Neutrophil (primary cell): ENCODE data around the gene GFI1.
A peak's percentile ranks its signal among the peaks of the same experiment; 100 is the strongest.

Source experiments
- H3K27ac ChIP-seq: fragments of 200-600 bp; sonication (generic); 2 replicates; pipeline ENCODE4 v1.5.1; 2016; ENCODE audit warnings: mild to moderate bottlenecking, moderate library complexity
- H3K27me3 ChIP-seq: fragments of 200-600 bp; sonication (generic); 2 replicates; pipeline ENCODE4 v1.6.0; 2016; ENCODE audit warnings: mild to moderate bottlenecking
- H3K36me3 ChIP-seq: fragments of 200-600 bp; sonication (generic); 2 replicates; pipeline ENCODE4 v1.5.1; 2017
- H3K4me1 ChIP-seq, 2 experiments: fragments of 200-600 bp in 1 of 2; sonication (generic) in 1 of 2; 1 replicate in 1 of 2; 2 replicates in 1 of 2; pipeline versions ENCODE4 v1.5.1 to v1.6.1; 2013 to 2016; ENCODE audit warnings: low read depth in 1 of 2, low read length in 1 of 2, mild to moderate bottlenecking in 1 of 2, moderate library complexity in 1 of 2; ENCODE audit not compliant: control insufficient read depth in 1 of 2, insufficient read depth in 1 of 2
- H3K4me3 ChIP-seq, 2 experiments: fragments of 200-600 bp in 1 of 2; sonication (generic) in 1 of 2; 1 replicate in 1 of 2; 2 replicates in 1 of 2; pipeline ENCODE4 v1.5.1; 2013 to 2016; ENCODE audit warnings: low read depth in 1 of 2, low read length in 1 of 2, mild to moderate bottlenecking in 1 of 2, moderate library complexity in 1 of 2
- H3K9me3 ChIP-seq: fragments of 200-600 bp; sonication (generic); 2 replicates; pipeline ENCODE4 v1.5.1; 2016
- CTCF ChIP-seq: fragments of 200-600 bp; sonication (generic); IDR thresholded peaks from 2 replicates; pipeline ENCODE4 v1.5.1; 2016; ENCODE audit warnings: antibody characterized with exemption

The GFI1 gene

GRCh38 chr1:92478393-92478792 is 8.3 kb downstream of the GFI1 start:
- Histone ChIP-seq H3K4me1 (peaks cover 44 to 54% of the 10 kb centered on the region in 2 experiments), H3K9me3 (no peaks in the 10 kb centered on the region), H3K27ac (peak overlapping the region; percentile 65), H3K4me3 (no peak overlapping the region), H3K27me3 (no peaks in the 10 kb centered on the region), H3K36me3 (no peaks in the 10 kb centered on the region)
- no peak for TF ChIP-seq CTCF

DNA sequence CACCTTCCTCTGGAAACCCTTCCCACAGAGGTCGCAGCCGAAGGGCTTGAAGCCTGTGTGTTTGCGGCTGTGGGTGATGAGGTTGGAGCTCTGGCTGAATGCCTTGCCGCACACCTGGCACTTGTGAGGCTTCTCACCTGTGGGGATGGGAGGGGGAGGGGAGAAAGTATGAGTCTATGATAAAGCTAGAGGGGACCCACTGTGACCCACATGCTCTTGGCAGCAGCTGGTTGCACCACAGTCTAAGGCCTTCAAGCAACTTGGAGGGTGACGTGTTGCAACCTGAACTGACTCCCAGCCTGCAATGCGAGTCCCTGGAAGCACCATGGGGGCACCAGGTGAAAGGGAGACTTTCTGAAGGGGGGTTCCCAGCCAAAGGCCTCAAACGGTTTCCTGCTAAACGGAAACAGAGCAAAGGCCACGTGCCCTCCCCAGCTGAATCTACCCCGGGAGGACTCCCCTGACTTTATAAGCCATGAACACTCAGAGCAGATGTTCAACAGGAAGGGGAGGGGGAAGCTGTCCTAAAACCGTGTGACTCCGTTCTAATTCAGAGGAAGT is 10.6 kb downstream of the GFI1 start:
- H3K27me3 ChIP-seq, result no peaks in the 10 kb centered on the region
- peak overlapping the region; percentile 65 for H3K27ac ChIP-seq
- H3K9me3 ChIP-seq, result no peaks in the 10 kb centered on the region
- TF ChIP-seq CTCF, result no peak
- H3K36me3 ChIP-seq, result no peaks in the 10 kb centered on the region
- peak overlapping the region; percentile 6 to 30 for H3K4me3 ChIP-seq
- peaks cover 35 to 37% of the 10 kb centered on the region in 2 experiments for H3K4me1 ChIP-seq

GRCh38 chr1:92475029-92475428 is 11.7 kb downstream of the GFI1 start:
- Histone ChIP-seq H3K4me3 (no peak overlapping the region), H3K27me3 (no peaks in the 10 kb centered on the region), H3K4me1 (peaks cover 35 to 37% of the 10 kb centered on the region in 2 experiments), H3K9me3 (no peaks in the 10 kb centered on the region), H3K27ac (peak overlapping the region; percentile 65), H3K36me3 (no peaks in the 10 kb centered on the region)
- no peak for TF ChIP-seq CTCF

- no peak for TF ChIP-seq CTCF
- Histone ChIP-seq H3K36me3 (no peaks in the 10 kb centered on the region), H3K27me3 (no peaks in the 10 kb centered on the region), H3K9me3 (no peaks in the 10 kb centered on the region), H3K4me3 (no peak overlapping the region), H3K27ac (peak overlapping the region; percentile 65), H3K4me1 (peaks cover 24 to 37% of the 10 kb centered on the region in 2 experiments)
Measured at GRCh38 chr1:92473781-92474495, 12.8 kb downstream of the GFI1 start.

DNA sequence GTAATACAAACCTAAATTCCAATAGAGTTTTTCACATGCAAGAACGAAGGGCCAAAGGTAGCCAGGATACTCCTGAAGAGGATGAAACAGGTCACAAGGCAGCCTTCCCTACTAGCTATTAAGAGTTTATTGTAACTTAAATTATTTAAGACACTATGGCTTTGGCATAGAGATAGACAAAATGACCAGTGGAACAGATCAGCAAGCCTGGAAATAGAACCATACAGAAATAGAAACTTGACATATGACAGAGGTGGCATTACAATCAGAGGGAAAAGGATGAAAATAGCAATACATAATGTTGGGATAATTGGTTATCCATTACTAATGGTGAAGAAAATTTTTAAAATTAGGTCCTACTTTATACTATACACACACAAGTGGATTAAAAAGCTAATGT is 16.5 kb downstream of the GFI1 start:
- H3K27ac ChIP-seq, result no peak overlapping the region
- no peak overlapping the region for H3K4me3 ChIP-seq
- TF ChIP-seq CTCF, result no peak
- H3K9me3 ChIP-seq, result no peaks in the 10 kb centered on the region
- H3K4me1 ChIP-seq, result peaks cover 24 to 35% of the 10 kb centered on the region in 2 experiments
- no peaks in the 10 kb centered on the region for H3K36me3 ChIP-seq
- H3K27me3 ChIP-seq, result no peaks in the 10 kb centered on the region
